Smooth muscle cell (in vitro differentiated cells): Measurements from ENCODE around the gene WDR7. TPM values are rescaled to one million over a fixed set of nuclear protein-coding genes. Genes with fewer than 3 reads are reported as not detected.

ENCODE experiments used
- DNase-seq: peaks from one replicate; lab custom pipeline; 2025; ENCODE audit not compliant: unreplicated experiment; lab: John Stamatoyannopoulos, UW
- H2AFZ ChIP-seq: fragments of 200-600 bp; sonication (generic); 2 replicates; pipeline ENCODE4 v1.6.0; 2016; ENCODE audit warnings: antibody characterized with exemption, low read depth, mild to moderate bottlenecking
- H3F3A ChIP-seq: fragments of 200-600 bp; sonication (generic); 2 replicates; pipeline ENCODE4 v1.6.0; 2017; ENCODE audit warnings: antibody characterized with exemption, low read depth
- H3K27ac ChIP-seq: fragments of 200-600 bp; sonication (generic); 2 replicates; pipeline ENCODE4 v1.5.1; 2016; ENCODE audit warnings: low read depth, mild to moderate bottlenecking
- H3K27me3 ChIP-seq: fragments of 200-600 bp; sonication (generic); 2 replicates; pipeline ENCODE4 v1.6.1; 2016; ENCODE audit warnings: low read depth, mild to moderate bottlenecking
- H3K36me3 ChIP-seq: fragments of 200-600 bp; sonication (generic); 2 replicates; pipeline ENCODE4 v1.5.1; 2016; ENCODE audit warnings: low read depth
- H3K4me1 ChIP-seq: fragments of 200-600 bp; sonication (generic); 2 replicates; pipeline ENCODE4 v1.5.1; 2016; ENCODE audit warnings: low read depth
- H3K4me2 ChIP-seq: fragments of 200-600 bp; sonication (generic); 2 replicates; pipeline ENCODE4 v1.6.0; 2016; ENCODE audit warnings: mild to moderate bottlenecking
- H3K4me3 ChIP-seq: fragments of 200-600 bp; sonication (generic); 2 replicates; pipeline ENCODE4 v1.5.1; 2016; ENCODE audit warnings: mild to moderate bottlenecking
- H3K79me2 ChIP-seq: fragments of 200-600 bp; sonication (generic); 2 replicates; pipeline ENCODE4 v1.6.0; 2016; ENCODE audit warnings: low read depth, mild to moderate bottlenecking
- H3K9ac ChIP-seq: fragments of 200-600 bp; sonication (generic); 2 replicates; pipeline ENCODE4 v1.6.0; 2016; ENCODE audit warnings: low read depth
- H3K9me3 ChIP-seq: fragments of 200-600 bp; sonication (generic); replicated peaks from 2 replicates; pipeline ENCODE4 v1.5.1; 2016; ENCODE audit warnings: low read depth
- H4K20me1 ChIP-seq: fragments of 200-600 bp; sonication (generic); 2 replicates; pipeline ENCODE4 v1.6.0; 2016; ENCODE audit warnings: low read depth
- CTCF ChIP-seq: fragments of 200-600 bp; sonication (generic); IDR thresholded peaks from 2 replicates; pipeline ENCODE4 v1.5.1; 2017; ENCODE audit warnings: borderline replicate concordance, mild to moderate bottlenecking, antibody characterized with exemption; ENCODE audit not compliant: insufficient read depth, poor library complexity, severe bottlenecking
- WGBS: methylation state at CpG from one replicate; pipeline ENCODE4 v1.1.7; 2016; ENCODE audit warnings: low lambda C conversion rate; 5-methylcytosine and 5-hydroxymethylcytosine counted together
- polyA plus RNA-seq: library from polyadenylated mRNA; unstranded; fragments of >200 nt; fragmentation: Nextera tagmentation; extraction: Ambion mirVana; gene quantifications from 2 replicates; pipeline ENCODE4 v1.2.1, GENCODE V29; 2016
- total RNA-seq: library from RNA; depleted of rRNA; stranded (reverse); fragments of >200 nt; gene quantifications from 2 replicates; pipeline ENCODE4 v1.2.3, GENCODE V29; 2014

The WDR7 gene
- total and polyA plus RNA-seq, 2 experiments from 2014 or later, result 5.3 to 9.2 TPM

- 94% methylated on average over 3 of the region's 3 CpGs for WGBS
- H3K4me1 ChIP-seq, result no peaks in the 10 kb centered on the region
- no peaks in the 10 kb centered on the region for H3K9me3 ChIP-seq
- no peaks in the 10 kb centered on the region for H3K27me3 ChIP-seq
- no peak overlapping the region for H3K4me3 ChIP-seq
- H3K9ac ChIP-seq, result no peak overlapping the region
- no peaks in the 10 kb centered on the region for H3K36me3 ChIP-seq
- no peaks in the 10 kb centered on the region for H4K20me1 ChIP-seq
- no peaks in the 10 kb centered on the region for H3K79me2 ChIP-seq
- no peak overlapping the region for H3K27ac ChIP-seq
- no peaks in the 10 kb centered on the region for H3F3A ChIP-seq
- TF ChIP-seq CTCF, result no peak
- H3K4me2 ChIP-seq, result no peak overlapping the region
- H2AFZ ChIP-seq, result no peak overlapping the region
- no peak for DNase-seq
These were observed 336.9 kb downstream of the WDR7 start for GRCh38 chr18:56988022-56988421.

- no peaks in the 10 kb centered on the region for H3K4me1 ChIP-seq
- no peaks in the 10 kb centered on the region for H3F3A ChIP-seq
- no peaks in the 10 kb centered on the region for H3K9me3 ChIP-seq
- no peaks in the 10 kb centered on the region for H3K27me3 ChIP-seq
- no peak overlapping the region for H3K4me3 ChIP-seq
- no peaks in the 10 kb centered on the region for H3K79me2 ChIP-seq
- no peaks in the 10 kb centered on the region for H4K20me1 ChIP-seq
- no peaks in the 10 kb centered on the region for H3K36me3 ChIP-seq
- H2AFZ ChIP-seq, result no peak overlapping the region
- WGBS, result 91% methylated on average over 1 of the region's 1 CpG
- H3K4me2 ChIP-seq, result no peak overlapping the region
- H3K27ac ChIP-seq, result no peak overlapping the region
- no peak overlapping the region for H3K9ac ChIP-seq
- TF ChIP-seq CTCF, result no peak
- DNase-seq, result no peak
These were observed 339.5 kb downstream of the WDR7 start for GRCh38 chr18:56990678-56991077.

DNA sequence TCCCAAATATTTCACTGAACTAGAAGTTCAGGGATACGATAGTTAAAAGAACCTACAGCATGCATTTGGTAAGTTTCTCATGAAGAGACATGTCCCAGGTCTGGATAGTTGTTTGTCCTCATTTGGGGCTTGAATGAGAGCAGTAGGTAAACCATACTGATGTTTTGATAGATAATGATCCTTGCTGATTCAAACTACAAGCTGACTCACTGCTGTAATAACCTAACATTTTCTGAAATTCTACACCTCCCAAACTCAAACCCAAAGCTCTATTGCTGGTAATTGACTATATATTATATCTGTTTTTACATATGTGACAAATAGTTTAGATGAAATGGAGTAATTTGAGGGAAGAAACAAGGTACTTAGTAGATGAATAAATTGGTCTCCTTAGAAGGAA lies 341.6 kb downstream of the WDR7 start:
- no peak for DNase-seq
- no peaks in the 10 kb centered on the region for H3K79me2 ChIP-seq
- H3K27ac ChIP-seq, result no peak overlapping the region
- no peak overlapping the region for H3K9ac ChIP-seq
- H2AFZ ChIP-seq, result no peak overlapping the region
- TF ChIP-seq CTCF, result no peak
- H4K20me1 ChIP-seq, result no peaks in the 10 kb centered on the region
- H3K9me3 ChIP-seq, result no peaks in the 10 kb centered on the region
- H3K4me1 ChIP-seq, result no peaks in the 10 kb centered on the region
- H3K36me3 ChIP-seq, result no peaks in the 10 kb centered on the region
- H3K4me2 ChIP-seq, result no peak overlapping the region
- WGBS, result 94% methylated on average over 1 of the region's 1 CpG
- no peaks in the 10 kb centered on the region for H3F3A ChIP-seq
- H3K27me3 ChIP-seq, result no peaks in the 10 kb centered on the region
- no peak overlapping the region for H3K4me3 ChIP-seq

- Histone ChIP-seq H3K4me3 (no peak overlapping the region), H3K4me1 (no peaks in the 10 kb centered on the region), H3K36me3 (no peaks in the 10 kb centered on the region), H3K4me2 (no peak overlapping the region), H2AFZ (no peak overlapping the region), H3K79me2 (no peaks in the 10 kb centered on the region), H3K9me3 (no peaks in the 10 kb centered on the region), H3F3A (no peaks in the 10 kb centered on the region), H3K9ac (no peak overlapping the region), H3K27me3 (no peaks in the 10 kb centered on the region), H4K20me1 (no peaks in the 10 kb centered on the region), H3K27ac (no peak overlapping the region)
- DNase-seq, result no peak
- WGBS, result 79% methylated on average over 4 of the region's 4 CpGs
- no peak for TF ChIP-seq CTCF
These were observed 344.5 kb downstream of the WDR7 start for GRCh38 chr18:56995579-56996188.
